SK-N-MC (cell line): ENCODE results near the gene ZBTB46.

Source experiments
- EZH2 ChIP-seq: fragments of 200-600 bp; sonication (generic); IDR thresholded peaks from one replicate; pipeline ENCODE4 v1.6.1; 2017; ENCODE audit warnings: antibody characterized with exemption
- FOXP2 ChIP-seq: optimal IDR thresholded peaks from 2 replicates; pipeline ENCODE3; 2011; ENCODE audit warnings: mild to moderate bottlenecking, moderate library complexity; ENCODE audit not compliant: insufficient read depth; ENCODE audit errors: extremely low read length, control extremely low read depth
- POLR2AphosphoS5 ChIP-seq: IDR thresholded peaks from 2 replicates; pipeline ENCODE4 v1.6.1; 2012; ENCODE audit warnings: mild to moderate bottlenecking, low read depth, low read length, borderline replicate concordance

- no peak for TF ChIP-seq EZH2
- no peak for TF ChIP-seq POLR2AphosphoS5
- no peak for TF ChIP-seq FOXP2
Observed at GRCh38 chr20:63693733-63694583, 137.1 kb downstream of the ZBTB46 start.
